Stimulated activated CD4-positive, alpha-beta T cell treated with anti-CD3 and anti-CD28 coated beads, Interleukin-2, amount 100 ng/mL, for 48 hours (primary cell): ENCODE results near the gene DVL2.
"Not testable (repeated sequence)": the region's sequence is repeated elsewhere in the genome, so short reads cannot be mapped to it uniquely, and the experiment has no call there.

Experiments
- DNase-seq, 2 donors: peaks; one replicate each; pipeline ENCODE4 v3.0.0-alpha.2; 2020

The DVL2 gene

GRCh38 chr17:7254511-7254910 lies 20.2 kb upstream of the DVL2 start:
- DNase-seq: no peak

DNA sequence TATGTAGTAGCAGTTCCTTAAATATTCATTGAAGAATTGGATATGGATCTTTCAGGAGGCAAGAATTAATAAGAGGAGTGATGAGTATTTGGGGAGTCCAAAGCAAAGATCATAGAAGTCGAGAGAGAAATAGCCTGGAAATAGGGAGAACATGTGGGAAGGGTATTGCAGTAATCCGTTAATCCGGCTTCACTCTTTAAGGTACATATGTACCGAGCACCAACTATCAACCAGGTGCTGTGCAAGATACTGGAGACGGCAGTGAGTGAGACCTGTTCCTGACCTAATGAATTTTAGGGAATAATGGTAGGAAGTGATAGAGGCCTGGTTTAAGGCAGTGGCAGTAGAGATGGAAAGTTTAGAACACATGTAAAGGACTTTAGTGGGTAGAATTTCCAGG lies 18.8 kb upstream of the DVL2 start:
- no peak for DNase-seq

DNA sequence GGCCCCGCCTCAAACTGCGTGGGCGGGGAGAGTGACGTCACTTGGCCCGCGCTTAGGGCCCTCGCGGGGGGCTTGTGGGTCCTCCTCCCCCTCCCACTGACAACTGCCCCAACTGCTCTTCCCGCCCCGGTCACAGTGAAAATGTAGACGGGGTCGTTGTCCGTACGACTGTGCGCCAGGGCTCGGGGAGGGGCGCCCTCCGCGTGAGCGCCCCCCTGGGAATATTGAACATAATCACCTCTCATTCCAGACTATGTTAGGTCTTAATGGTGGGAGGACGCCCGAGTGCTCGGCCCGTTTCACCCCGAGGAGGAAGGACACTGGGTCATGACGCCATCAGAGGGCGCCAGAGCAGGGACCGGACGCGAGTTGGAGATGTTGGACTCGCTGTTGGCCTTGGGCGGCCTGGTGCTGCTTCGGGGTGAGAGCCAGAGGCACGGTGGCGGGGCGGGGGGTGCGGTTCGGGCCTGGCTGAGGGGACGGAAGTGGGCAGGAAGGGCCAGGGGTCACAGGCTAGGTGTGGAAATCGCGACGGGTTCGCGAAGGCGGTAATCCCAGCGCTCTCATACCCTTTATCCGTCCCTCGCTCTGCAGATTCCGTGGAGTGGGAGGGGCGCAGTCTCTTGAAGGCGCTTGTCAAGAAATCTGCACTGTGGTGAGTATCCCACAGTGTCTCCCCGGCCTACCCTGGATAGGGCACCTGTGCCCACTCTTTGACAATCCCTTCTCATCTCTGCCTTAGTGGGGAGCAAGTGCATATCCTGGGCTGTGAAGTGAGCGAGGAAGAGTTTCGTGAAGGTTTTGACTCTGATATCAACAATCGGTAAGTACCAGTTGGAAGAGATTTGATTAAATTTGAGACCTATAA lies 18.1 kb upstream of the DVL2 start, which contains the start of gene ELP5:
TSS of gene ELP5 (plus strand) at position 40 of the 868 bp plus-strand sequence. CDS start at position 376, 336 bp downstream.
- peak; percentile 86 to 99 for DNase-seq

DNA sequence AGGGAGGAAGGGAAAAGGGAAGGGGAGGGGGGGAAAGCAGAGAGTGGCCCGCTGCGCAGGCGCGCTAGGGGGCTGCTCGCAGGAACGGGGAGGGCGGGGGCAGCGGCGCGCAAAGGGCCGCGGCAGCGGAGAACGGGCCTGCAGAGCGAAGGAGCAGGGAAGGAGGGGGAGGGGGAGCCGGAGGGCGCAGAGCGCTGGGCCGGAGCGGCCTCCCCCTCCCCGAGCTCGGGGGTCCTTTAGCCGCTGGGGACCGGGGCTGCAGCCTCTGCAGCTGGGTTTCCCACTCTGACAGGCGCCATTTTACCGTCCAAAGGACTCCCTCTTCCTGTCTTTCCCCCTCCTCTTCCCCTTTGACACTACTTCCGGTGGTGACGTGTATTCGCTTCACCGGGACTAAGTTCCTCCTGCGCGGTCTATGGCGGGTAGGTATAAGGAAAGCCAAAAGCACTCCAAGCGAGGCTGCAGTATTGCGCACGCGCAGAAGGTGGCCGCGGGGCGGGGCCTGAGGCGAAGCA lies 17.4 kb upstream of the DVL2 start, which contains the start of gene CTDNEP1:
TSS of gene CTDNEP1 (minus strand) at position 74 of the 515 bp plus-strand sequence. CDS start 438 bp downstream, outside the sequence.
- DNase-seq: peak; percentile 53 to 100

GRCh38 chr17:7250695-7251627 lies 16.6 kb upstream of the DVL2 start:
- no peak for DNase-seq

DNA sequence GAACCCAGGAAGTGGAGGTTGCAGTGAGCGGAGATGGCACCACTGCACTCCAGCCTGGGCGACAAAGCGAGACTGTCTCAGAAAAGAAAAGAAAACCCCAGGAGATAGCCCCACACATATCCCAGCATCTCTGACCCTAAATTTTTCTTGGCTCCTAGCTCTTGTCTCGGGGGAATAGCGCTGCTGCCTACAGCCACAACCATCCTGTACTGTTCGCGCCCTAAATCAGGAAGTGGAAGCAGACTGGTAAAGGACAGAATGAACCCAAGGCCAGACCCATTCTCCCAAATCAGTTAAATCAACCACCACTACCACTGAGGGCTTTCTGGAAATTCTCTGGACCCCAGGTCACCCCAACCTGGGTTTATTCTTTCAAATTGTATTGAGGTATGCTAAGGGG lies 15.5 kb upstream of the DVL2 start:
- no peak for DNase-seq

- DNase-seq: no peak
These were observed 14.9 kb upstream of the DVL2 start for GRCh38 chr17:7249214-7249613.

DNA sequence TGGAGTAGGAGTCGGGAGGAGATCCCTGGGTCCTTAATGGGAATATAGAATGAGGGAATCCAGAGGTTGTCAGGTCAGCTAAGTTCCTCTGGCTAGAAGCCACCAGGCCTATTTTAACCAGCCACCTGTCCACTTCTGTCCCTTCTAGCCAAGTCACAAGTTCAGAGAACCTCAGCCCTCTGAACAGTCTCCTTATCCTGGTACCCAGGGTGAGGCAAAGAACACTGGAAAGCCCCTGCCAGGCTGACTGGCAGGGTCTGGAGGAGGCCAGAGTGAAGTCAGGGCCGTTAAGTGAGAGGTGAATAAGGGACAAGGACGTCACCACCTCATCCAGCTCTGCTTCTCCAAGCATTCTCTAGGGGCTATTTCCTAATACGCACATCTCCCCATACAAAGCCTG lies 14.5 kb upstream of the DVL2 start:
- no peak for DNase-seq

DNA sequence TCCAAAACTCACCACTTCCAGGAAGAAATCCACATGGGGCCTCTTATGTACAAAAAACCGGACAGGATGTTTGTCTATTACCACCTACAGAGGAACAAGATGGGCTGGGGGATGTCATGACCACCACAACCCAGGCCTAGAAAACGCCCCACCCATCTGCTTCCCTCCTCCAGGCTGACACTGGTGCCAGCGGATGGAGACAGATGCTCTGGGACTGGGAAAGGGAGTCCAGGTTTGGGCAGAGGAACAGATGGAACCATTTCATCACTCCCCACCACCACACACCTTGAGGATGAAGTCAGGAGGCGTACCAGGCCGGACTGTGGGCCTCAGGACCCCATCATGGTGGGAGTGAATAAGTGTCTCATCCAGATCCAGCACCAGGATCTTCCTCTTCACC lies 12.5 kb upstream of the DVL2 start:
- no peak for DNase-seq

DNA sequence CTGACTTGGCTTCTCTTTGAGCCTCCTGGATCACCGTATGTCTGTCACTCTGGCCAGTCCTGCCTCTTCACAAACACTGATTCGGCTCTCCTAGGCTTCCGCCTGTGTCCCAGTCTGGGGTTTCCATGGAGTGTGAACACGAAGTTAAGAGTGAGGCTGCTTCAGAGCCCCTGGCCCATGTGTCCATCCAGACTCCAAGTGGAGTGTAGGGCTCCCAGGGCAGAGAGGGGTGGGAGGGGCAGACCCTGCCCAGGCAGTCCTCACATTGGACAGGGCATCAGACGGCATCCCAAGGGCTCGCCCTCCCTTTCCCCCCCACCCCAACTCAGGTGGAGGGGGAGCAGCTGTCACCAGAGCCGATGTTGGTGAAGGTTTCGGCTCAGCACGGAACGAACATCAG lies 9.5 kb upstream of the DVL2 start:
- DNase-seq: not testable (repeated sequence)

DNA sequence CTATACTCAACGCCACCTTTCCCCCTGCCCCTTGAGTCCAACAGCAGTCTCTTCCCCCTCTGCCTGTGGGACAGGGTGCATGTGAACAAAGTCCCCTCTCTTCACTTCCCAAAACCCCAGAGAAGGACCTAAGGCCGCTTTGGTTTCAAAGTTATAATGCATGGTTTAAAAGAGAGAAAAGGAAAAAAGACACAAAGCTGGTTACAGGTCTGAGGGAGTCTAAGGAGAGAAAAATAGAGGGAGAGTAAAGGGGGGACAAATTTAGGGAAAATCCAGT lies 9.1 kb upstream of the DVL2 start:
- DNase-seq: no peak

DNA sequence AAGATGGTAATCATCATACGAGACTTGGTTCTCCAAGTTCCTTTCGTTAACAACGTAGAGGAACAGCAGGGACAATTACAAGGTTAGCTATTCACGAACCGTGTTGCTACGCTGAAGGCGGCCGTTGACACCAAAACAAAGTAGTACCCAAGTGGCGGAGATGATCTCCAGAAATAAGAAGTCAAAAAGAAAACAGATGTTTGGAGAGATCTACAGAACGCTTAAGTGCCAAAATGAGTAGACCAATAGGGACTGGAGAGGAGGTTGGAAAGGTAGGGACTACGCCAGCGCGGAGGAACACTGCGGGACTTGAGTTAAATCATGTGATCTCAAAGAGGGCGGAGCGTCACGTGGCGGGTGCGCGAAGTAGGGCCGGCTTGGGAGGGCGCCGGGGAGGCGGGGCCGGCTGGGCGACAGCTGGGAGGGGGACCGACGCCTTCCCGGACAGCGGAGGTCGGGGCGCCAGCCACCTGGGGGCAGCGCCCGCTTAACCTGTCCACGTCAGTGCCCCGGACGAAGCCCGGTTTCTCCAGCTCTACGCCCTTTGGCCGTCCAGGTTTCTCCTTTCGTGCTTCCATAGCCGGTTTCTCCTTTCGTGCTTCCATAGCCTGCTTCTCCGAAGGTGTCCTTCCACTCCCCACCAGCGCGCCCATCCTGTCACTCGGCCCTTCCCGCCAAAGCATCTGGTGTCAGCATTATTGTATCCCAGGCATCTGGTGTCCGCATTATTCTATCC lies 8.6 kb upstream of the DVL2 start:
- DNase-seq: peak; percentile 86 to 90

DNA sequence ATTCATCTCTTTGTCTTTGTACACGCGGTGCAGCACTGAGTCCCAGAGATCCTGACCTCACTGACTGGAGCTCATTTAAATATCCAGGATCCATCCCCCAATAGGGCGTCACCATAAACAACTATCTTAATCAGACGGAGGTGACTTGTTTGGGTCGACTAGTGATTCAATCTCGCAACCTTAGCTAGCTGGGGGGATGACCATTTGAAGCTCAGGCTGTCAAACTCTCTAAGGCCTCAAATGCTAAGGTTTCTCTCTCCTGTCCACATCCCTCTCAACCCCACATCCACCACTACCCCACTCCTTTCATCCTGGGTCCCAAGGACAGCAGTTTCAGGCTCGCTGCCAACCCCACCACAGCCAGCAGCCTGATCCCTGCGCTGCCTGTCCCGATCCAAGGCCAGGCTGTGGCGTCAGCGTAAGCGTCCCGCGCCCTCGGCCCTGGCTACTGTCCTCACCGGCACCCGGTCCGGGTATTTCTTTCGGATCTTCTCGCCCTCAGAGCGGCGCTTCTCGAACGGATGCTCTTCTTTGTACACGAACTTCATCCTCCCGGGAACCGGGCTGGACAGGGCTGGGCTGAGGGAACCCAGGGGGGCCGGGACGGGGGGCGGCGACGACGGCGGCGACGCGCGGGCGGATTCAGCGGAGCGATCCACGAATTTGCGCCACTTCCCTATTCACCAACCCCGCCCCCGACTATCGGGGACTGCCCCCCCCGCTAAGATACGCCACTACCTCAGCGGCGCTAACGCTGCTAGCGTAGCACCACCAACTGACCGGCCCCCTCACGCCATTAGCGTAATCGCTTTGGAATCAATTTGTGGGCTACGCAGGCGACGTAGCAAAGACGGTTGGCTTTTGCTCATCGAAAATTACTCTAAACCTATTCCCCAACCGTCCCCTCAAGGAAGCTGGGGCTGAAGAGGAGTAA lies 7.7 kb upstream of the DVL2 start, which contains the start of gene GABARAP:
TSS of gene GABARAP (minus strand) at position 667 of the 934 bp plus-strand sequence. CDS start at position 548, 119 bp downstream.
- DNase-seq: peak; percentile 96

DNA sequence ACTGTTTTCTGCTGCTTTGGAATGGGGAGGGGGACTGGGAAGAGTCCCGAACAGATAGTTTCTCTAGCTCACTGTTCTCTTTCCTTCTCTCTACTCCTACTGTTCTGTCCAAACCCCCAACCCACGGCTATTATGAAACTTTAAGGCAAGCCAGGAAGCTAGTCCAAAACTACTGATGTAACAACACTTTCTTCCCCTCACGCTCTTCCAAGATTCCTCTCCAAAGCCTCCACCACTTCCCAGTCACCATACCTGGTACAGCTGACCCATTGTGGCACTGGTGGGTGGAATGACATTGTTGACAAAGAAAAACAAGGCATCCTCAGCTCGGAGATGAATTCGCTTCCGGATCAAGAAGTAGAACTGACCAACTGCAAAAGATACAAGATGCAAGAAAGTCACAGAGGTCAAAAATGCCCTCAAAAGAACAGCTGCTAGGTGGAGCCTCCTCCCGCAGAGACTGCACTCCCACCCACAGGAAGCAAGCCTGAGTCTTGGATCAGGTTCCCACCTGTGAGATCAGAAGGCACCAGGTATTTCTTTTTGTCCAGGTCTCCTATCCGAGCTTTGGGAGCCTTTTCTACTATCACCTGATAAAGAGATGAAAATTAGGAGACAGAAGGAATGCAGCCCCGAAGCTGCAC lies 6.9 kb upstream of the DVL2 start:
- DNase-seq: no peak

- no peak for DNase-seq
These were observed 6.1 kb upstream of the DVL2 start for GRCh38 chr17:7240375-7240774.

DNA sequence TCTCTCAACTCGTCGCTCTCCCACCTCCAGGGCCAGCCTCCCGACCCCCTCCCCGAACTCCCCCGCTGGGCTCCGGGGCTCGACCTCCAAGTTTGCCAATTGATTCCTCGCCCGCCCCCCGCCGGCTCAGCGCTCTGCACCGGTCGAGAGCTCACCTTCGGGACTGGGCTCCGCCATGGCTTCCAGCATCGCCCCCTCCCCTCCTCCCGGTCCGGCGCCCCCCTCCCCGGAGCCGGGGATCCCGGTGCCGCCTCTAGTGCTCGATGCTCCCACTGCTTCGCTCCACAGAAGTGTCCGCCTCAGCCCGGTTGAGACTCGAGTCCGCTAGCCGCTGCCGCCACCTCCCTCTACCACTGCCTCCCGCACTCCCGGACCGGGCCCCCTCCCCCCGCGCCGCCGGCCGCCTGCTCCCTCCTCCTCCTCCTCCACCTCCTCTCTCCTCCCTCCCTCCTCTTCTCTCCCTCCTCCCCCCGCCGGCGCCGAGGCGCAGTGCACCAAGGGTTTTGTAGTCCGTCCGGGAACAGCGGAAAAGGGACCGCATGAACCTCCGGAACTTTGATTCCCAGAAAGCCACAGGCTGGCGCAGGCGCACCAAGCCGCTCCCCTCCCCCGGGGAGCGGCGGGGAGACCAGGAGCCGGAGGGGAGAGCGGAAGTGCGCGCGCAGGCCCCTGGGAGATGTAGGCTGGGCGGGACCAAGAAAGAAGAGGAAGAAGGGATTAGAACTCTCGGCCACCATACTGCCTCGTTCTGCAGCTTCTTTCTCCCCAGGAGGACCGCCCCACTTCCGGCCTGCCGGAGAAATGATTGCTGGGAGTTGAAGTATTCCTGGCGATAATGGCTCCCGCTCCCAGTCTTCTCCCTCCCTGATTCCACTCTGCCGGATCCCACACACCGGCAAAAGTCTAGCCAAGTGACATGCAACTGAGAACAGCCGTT lies 5.0 kb upstream of the DVL2 start, which contains the start of gene PHF23:
TSS of gene PHF23 (minus strand) at position 367 of the 937 bp plus-strand sequence. CDS start at position 189, 178 bp downstream.
- peak; percentile 92 to 94 for DNase-seq

DNA sequence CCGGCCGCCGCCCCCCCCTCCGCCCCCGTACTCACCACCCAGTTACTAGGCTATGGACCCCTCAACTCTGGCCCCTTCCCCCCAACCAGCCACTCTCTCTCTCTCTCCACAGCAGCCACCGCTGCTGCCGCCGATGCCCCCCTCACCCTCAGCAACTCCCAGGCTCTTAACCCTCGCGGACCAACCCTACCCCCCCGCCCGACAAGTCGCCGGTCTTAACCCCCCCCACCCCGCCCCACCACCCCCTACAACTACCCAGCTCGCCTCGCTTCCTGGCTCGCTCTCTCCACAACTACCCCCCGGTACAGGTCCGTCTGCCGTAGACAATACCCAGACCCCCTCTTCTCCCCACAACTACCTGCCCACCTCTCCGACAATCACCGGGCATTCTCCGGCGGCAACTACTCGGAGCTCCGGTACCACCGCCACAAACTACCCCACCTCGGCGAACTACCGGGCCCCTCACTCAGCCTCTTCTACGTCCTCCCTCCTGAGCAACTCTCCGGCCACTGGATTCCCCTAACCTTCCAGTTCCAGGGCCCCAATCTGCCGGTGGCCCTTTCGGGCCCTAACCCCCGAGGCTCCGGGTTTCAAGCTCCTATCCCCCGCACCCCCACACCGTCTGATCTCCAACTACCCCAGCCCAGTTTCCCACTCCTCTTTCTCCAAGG lies 4.2 kb upstream of the DVL2 start:
- DNase-seq: no peak

GRCh38 chr17:7237761-7238419 lies 3.6 kb upstream of the DVL2 start:
- DNase-seq: peak; percentile 75 to 81
